GM12878 (cell line): ENCODE data around the gene KHNYN. TPM values are rescaled to one million over a fixed set of nuclear protein-coding genes. Genes with fewer than 3 reads are reported as not detected.

ENCODE experiments used
- ATAC-seq: fragments of 200-7000 bp; cut with Tn5 transposase; 3 replicates; pipeline ENCODE4 v1.9.1; 2020; ENCODE audit warnings: mild to moderate bottlenecking, moderate library complexity
- BruUV-seq: library from RNA; stranded (reverse); fragments of 400-500 nt; replicated peaks from 2 replicates; lab custom pipeline; 2021; lab: Mats Ljungman, UMichigan
- CTCF ChIA-PET: fragments of 300-600 bp; sonication (Branson Sonifier 250); formaldehyde crosslinking; extraction: SDS; loops from one replicate; lab custom pipeline; 2021; ENCODE audit warnings: inconsistent platforms; lab: Yijun Ruan, JAX
- POLR2A ChIA-PET: fragments of 350-600 bp; formaldehyde crosslinking; extraction: SDS; loops from one replicate; lab custom pipeline; 2021; ENCODE audit warnings: inconsistent platforms; lab: Charles Lee
- RAD21 ChIA-PET: fragments of 300-600 bp; sonication (Branson Sonifier 250); formaldehyde crosslinking; loops from one replicate; lab custom pipeline; 2023; ENCODE audit warnings: antibody characterized with exemption; ENCODE audit not compliant: unreplicated experiment; lab: Charles Lee
- SMC1A ChIA-PET: fragments of 300-600 bp; sonication (Branson Sonifier 250); formaldehyde crosslinking; loops from one replicate; lab custom pipeline; 2023; ENCODE audit not compliant: unreplicated experiment, uncharacterized antibody; lab: Charles Lee
- DNase-seq: peaks from one replicate; pipeline ENCODE4 v3.0.0-alpha.2; 2011; ENCODE audit warnings: low read depth, low spot score
- FAIRE-seq: peaks from 3 replicates; lab custom pipeline; 2011; peaks lifted over from hg19 to GRCh38; lab: Jason Lieb, UNC
- H2AFZ ChIP-seq: 2 replicates; pipeline ENCODE4 v1.6.0; 2011; ENCODE audit warnings: low read depth, low read length, control low read depth; ENCODE audit not compliant: control insufficient read depth
- H3K27ac ChIP-seq: 2 replicates; pipeline ENCODE4 v1.5.1; 2011; ENCODE audit warnings: control low read depth; ENCODE audit not compliant: control insufficient read depth, insufficient read depth
- H3K27me3 ChIP-seq, 2 experiments: replicated peaks in 1 of 2; 2 replicates each; pipeline versions ENCODE4 v1.6.0 to v1.6.1; 2011; ENCODE audit warnings: low read length in 1 of 2; ENCODE audit not compliant: control insufficient read depth in 2 of 2, insufficient read depth in 2 of 2
- H3K36me3 ChIP-seq, 2 experiments: 2 replicates each; pipeline ENCODE4 v1.5.1; 2011; ENCODE audit warnings: low read length in 1 of 2; ENCODE audit not compliant: control insufficient read depth in 2 of 2, insufficient read depth in 2 of 2
- H3K4me1 ChIP-seq: 2 replicates; pipeline ENCODE4 v1.6.1; 2011; ENCODE audit warnings: mild to moderate bottlenecking, low read length, moderate library complexity, mixed read lengths; ENCODE audit not compliant: control insufficient read depth, insufficient read depth
- H3K4me2 ChIP-seq: 2 replicates; pipeline ENCODE4 v1.6.0; 2011; ENCODE audit warnings: control low read depth; ENCODE audit not compliant: control insufficient read depth, insufficient read depth
- H3K4me3 ChIP-seq: fragments of 200-600 bp; sonication (generic); 2 replicates; pipeline ENCODE4 v1.5.1; 2016
- H3K79me2 ChIP-seq: 2 replicates; pipeline ENCODE4 v1.6.0; 2011; ENCODE audit warnings: low read length; ENCODE audit not compliant: control insufficient read depth, insufficient read depth
- H3K9ac ChIP-seq: 2 replicates; pipeline ENCODE4 v1.8.0; 2011; ENCODE audit warnings: low read length, control low read depth, mixed read lengths; ENCODE audit not compliant: control insufficient read depth, insufficient read depth
- H3K9me3 ChIP-seq: replicated peaks from 3 replicates; pipeline ENCODE4 v1.5.1; 2011; ENCODE audit warnings: mild to moderate bottlenecking, low read length; ENCODE audit not compliant: control insufficient read depth, insufficient read depth
- H4K20me1 ChIP-seq: 2 replicates; pipeline ENCODE4 v1.6.0; 2011; ENCODE audit not compliant: control insufficient read depth, insufficient read depth
- ATF2 ChIP-seq: IDR thresholded peaks from 2 replicates; pipeline ENCODE4 v1.6.1; 2012; ENCODE audit warnings: low read length, inconsistent platforms
- BACH1 ChIP-seq: fragments of 450-650 bp; IDR thresholded peaks from 2 replicates; pipeline ENCODE4 v1.6.1; 2017; ENCODE audit warnings: mild to moderate bottlenecking, borderline replicate concordance
- JUND ChIP-seq: IDR thresholded peaks from 2 replicates; pipeline ENCODE4 v1.6.1; 2012; ENCODE audit warnings: low read depth, mild to moderate bottlenecking, low read length, improper control_type of control experiment, moderate library complexity
- KLF5 ChIP-seq: fragments of 450-650 bp; IDR thresholded peaks from 2 replicates; pipeline ENCODE4 v1.6.1; 2014; ENCODE audit warnings: mild to moderate bottlenecking; ENCODE audit not compliant: partially characterized antibody
- RAD21 ChIP-seq: IDR thresholded peaks from 2 replicates; pipeline ENCODE4 v1.6.1; 2011; ENCODE audit warnings: mild to moderate bottlenecking, low read depth, low read length, moderate library complexity; ENCODE audit not compliant: insufficient read depth
- RB1 ChIP-seq: fragments of 450-650 bp; formaldehyde crosslinking; IDR thresholded peaks from 2 replicates; pipeline ENCODE4 v1.6.1; 2017; ENCODE audit warnings: mild to moderate bottlenecking, borderline replicate concordance
- SUPT20H ChIP-seq: IDR thresholded peaks from 2 replicates; pipeline ENCODE4 v1.6.1; 2011; ENCODE audit warnings: low read depth, mild to moderate bottlenecking, low read length, moderate library complexity, borderline replicate concordance; ENCODE audit not compliant: control insufficient read depth
- WRNIP1 ChIP-seq: IDR thresholded peaks from 2 replicates; pipeline ENCODE4 v1.6.1; 2011; ENCODE audit warnings: low read depth, low read length, improper control_type of control experiment, borderline replicate concordance
- ZBTB4 ChIP-seq: fragments of 450-650 bp; formaldehyde crosslinking; IDR thresholded peaks from 2 replicates; pipeline ENCODE4 v1.4.0; 2022; ENCODE audit warnings: mild to moderate bottlenecking, moderate library complexity
- WGBS: methylation state at CpG from one replicate; pipeline ENCODE4 v1.1.6; 2016; ENCODE audit warnings: low lambda C conversion rate; ENCODE audit not compliant: insufficient replicate concordance, insufficient coverage; ENCODE audit errors: missing lambda C conversion rate; 5-methylcytosine and 5-hydroxymethylcytosine counted together
- in situ Hi-C: fragments of 300-500 bp; cut with MboI; formaldehyde crosslinking; loops from 9 replicates; pipeline ENCODE4 v1.14.3; 2018; ENCODE audit warnings: mixed read lengths
- intact Hi-C: fragments of 100-400 bp; cut with micrococcal nuclease; formaldehyde crosslinking; loops from one replicate; pipeline ENCODE4 v1.14.2; 2022; ENCODE audit not compliant: unreplicated experiment
- polyA plus RNA-seq, 11 experiments: library from polyadenylated mRNA; depleted of rRNA in 4 of 11; unstranded in 6 of 11; stranded (reverse) in 5 of 11; fragments of >200 nt; fragmentation: Nextera tagmentation in 4 of 11; fragmentation: Illumina TruSeq in 1 of 11; extraction: Ambion mirVana in 4 of 11; extraction: Trizol in 1 of 11; gene quantifications; 1 replicate in 1 of 11; 2 replicates in 10 of 11; pipeline versions ENCODE4 v1.2.1 to v1.2.3, GENCODE V29; 2011 to 2016; ENCODE audit warnings: inconsistent platforms in 2 of 11, missing spikeins in 2 of 11, low read depth in 1 of 11
- total RNA-seq, 4 experiments: library from RNA; depleted of rRNA in 3 of 4; stranded (reverse); fragments of >200 nt in 3 of 4; fragmentation: Illumina TruSeq in 1 of 4; extraction: Trizol in 1 of 4; gene quantifications; 2 replicates each; pipeline versions ENCODE4 v1.2.1 to v1.2.3, GENCODE V29; 2013 to 2021
- TF ChIP-seq, protein P1 (sequence below), 3 experiments: IDR thresholded peaks in 2 of 3; conservative IDR thresholded peaks in 1 of 3; 2 replicates each; pipeline ENCODE4 v1.5.1; 2011; ENCODE audit warnings: low read depth in 3 of 3, low read length in 3 of 3, mild to moderate bottlenecking in 3 of 3, control low read depth in 2 of 3, moderate library complexity in 2 of 3, inconsistent platforms in 1 of 3, mixed read lengths in 1 of 3; ENCODE audit not compliant: control insufficient read depth in 2 of 3, insufficient read depth in 1 of 3; ENCODE audit errors: extremely low read depth in 1 of 3

KHNYN gene
- total and polyA plus RNA-seq, 10 of the 15 experiments (the other 5 are each of a cell fraction or from before 2014, with no cell fraction given): 1.4 to 34.7 (median 21.5) TPM

DNA sequence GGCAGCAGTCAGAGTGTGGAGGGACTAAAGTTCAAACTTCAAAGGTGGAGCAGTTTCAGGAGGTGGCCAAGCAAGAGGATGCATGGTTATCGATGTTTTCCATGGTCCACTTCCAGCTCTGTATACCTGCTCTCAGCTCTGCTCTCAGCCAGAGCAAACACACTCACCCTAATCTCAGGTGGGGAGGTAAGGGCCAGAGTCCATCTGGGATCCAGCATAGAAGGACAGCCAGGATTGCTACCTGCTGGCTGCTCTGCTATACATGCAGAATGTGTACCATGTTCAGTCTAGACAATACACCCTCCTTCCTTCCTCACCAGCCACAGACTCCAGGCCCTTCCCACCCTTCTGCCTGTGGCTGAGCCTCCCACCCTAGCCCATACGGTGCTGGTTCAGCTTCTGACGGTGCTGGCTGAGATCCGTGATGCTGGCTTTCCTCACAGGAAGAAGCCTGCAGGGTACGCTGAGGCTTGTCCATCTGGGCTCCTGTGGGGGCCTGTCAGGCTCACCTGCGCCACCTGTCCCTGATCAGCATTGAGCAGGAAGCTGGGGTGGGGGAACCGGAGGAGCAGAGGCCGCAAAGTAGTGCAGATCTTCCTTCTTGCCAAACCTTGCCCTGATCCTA, 2.7 kb upstream of the KHNYN start:
- ChIA-PET CTCF (interaction anchor here (0.8 to 10.8 kb wide), 3 partner anchors 59 to 92 kb away, joined by 3 to 452 read pairs (median 27); partner anchors contain the start of genes ADCY4, NFATC4 and RIPK3), SMC1A (no interaction called here), RAD21 (no interaction called here), POLR2A (interaction anchor here (1.0 kb wide), 1 partner anchor 87 kb away, joined by 3 read pairs; the partner anchor contains the start of gene RIPK3)
- no peak overlapping the region for H2AFZ ChIP-seq
- H3K9me3 ChIP-seq: no peaks in the 10 kb centered on the region
- BruUV-seq: no TSS peak
- FAIRE-seq: no peak
- 66% methylated on average over 8 of the region's 8 CpGs for WGBS
- no peak overlapping the region for H3K9ac ChIP-seq
- peaks cover 8% of the 10 kb centered on the region for H3K4me1 ChIP-seq
- H3K36me3 ChIP-seq: no peaks in the 10 kb centered on the region; a peak in 1 of 4 replicates
- H4K20me1 ChIP-seq: no peaks in the 10 kb centered on the region
- H3K27ac ChIP-seq: no peak overlapping the region
- no peak for TF ChIP-seq RB1
- no peak for TF ChIP-seq SUPT20H
- no peak for TF ChIP-seq RAD21
- TF ChIP-seq JUND: no peak
- TF ChIP-seq BACH1: no peak
- TF ChIP-seq ATF2: no peak
- TF ChIP-seq WRNIP1: no peak
- TF ChIP-seq ZBTB4 (CRISPR knock-in tag): no peak
- no peak for TF ChIP-seq KLF5
- TF ChIP-seq, protein P1, sequence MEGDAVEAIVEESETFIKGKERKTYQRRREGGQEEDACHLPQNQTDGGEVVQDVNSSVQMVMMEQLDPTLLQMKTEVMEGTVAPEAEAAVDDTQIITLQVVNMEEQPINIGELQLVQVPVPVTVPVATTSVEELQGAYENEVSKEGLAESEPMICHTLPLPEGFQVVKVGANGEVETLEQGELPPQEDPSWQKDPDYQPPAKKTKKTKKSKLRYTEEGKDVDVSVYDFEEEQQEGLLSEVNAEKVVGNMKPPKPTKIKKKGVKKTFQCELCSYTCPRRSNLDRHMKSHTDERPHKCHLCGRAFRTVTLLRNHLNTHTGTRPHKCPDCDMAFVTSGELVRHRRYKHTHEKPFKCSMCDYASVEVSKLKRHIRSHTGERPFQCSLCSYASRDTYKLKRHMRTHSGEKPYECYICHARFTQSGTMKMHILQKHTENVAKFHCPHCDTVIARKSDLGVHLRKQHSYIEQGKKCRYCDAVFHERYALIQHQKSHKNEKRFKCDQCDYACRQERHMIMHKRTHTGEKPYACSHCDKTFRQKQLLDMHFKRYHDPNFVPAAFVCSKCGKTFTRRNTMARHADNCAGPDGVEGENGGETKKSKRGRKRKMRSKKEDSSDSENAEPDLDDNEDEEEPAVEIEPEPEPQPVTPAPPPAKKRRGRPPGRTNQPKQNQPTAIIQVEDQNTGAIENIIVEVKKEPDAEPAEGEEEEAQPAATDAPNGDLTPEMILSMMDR (IDR thresholded peaks at IDR 0.05 in 2 of 3, conservative IDR thresholded peaks at IDR 0.05 in 1 of 3; ENCODE audit: control insufficient read depth in 2 of 3, extremely low read depth in 1 of 3, insufficient read depth in 1 of 3, low read depth in 3 of 3, low read length in 3 of 3): no peak
- peaks cover 25% of the 10 kb centered on the region for H3K79me2 ChIP-seq
- in situ Hi-C loops (no loop called here), intact Hi-C loops (no loop called here)
- DNase-seq: no peak
- no peak overlapping the region for H3K4me2 ChIP-seq
- ATAC-seq: no peak
- H3K4me3 ChIP-seq: no peak overlapping the region
- no peaks in the 10 kb centered on the region for H3K27me3 ChIP-seq
